HG02885 (cell line): ENCODE measurements around the gene EDNRA.
A peak's percentile ranks its signal among the peaks of the same experiment; 100 is the strongest.

ENCODE experiments used
- ATAC-seq: cut with Tn5 transposase; IDR thresholded peaks from one replicate; pipeline ENCODE4 v1.9.1; 2021; ENCODE audit warnings: mild to moderate bottlenecking; ENCODE audit not compliant: unreplicated experiment, poor library complexity

The EDNRA gene

GRCh38 chr4:147494301-147494700, 13.4 kb downstream of the EDNRA start:
- no peak for ATAC-seq

GRCh38 chr4:147496500-147496899, 15.6 kb downstream of the EDNRA start:
- no peak for ATAC-seq

- ATAC-seq: no peak
Observed at GRCh38 chr4:147498031-147498660, 17.2 kb downstream of the EDNRA start.

GRCh38 chr4:147508346-147508745, 27.4 kb downstream of the EDNRA start:
- no peak for ATAC-seq

GRCh38 chr4:147509386-147509785, 28.5 kb downstream of the EDNRA start:
- no peak for ATAC-seq

GRCh38 chr4:147510962-147511668, 30.2 kb downstream of the EDNRA start:
- no peak for ATAC-seq

- ATAC-seq: no peak
Observed at GRCh38 chr4:147513091-147513490, 32.2 kb downstream of the EDNRA start.

GRCh38 chr4:147513952-147514351, 33.1 kb downstream of the EDNRA start:
- ATAC-seq: no peak

GRCh38 chr4:147515220-147515936, 34.5 kb downstream of the EDNRA start:
- no peak for ATAC-seq

GRCh38 chr4:147516133-147516532, 35.2 kb downstream of the EDNRA start:
- no peak for ATAC-seq

- ATAC-seq: no peak
Observed at GRCh38 chr4:147518086-147518485, 37.2 kb downstream of the EDNRA start.

GRCh38 chr4:147518846-147519767, 38.2 kb downstream of the EDNRA start:
- peak; percentile 95 for ATAC-seq

- ATAC-seq: no peak
Observed at GRCh38 chr4:147524601-147525000, 43.7 kb downstream of the EDNRA start.

- no peak for ATAC-seq
Observed at GRCh38 chr4:147525494-147526271, 44.8 kb downstream of the EDNRA start.

GRCh38 chr4:147526272-147526654, 45.4 kb downstream of the EDNRA start:
- ATAC-seq: no peak

- no peak for ATAC-seq
Observed at GRCh38 chr4:147528054-147528453, 47.2 kb downstream of the EDNRA start.

- no peak for ATAC-seq
Observed at GRCh38 chr4:147530134-147530533, 49.2 kb downstream of the EDNRA start.

- no peak for ATAC-seq
Observed at GRCh38 chr4:147530723-147531122, 49.8 kb downstream of the EDNRA start.

GRCh38 chr4:147532896-147533295, 52.0 kb downstream of the EDNRA start:
- ATAC-seq: no peak

- no peak for ATAC-seq
Observed at GRCh38 chr4:147533331-147533730, 52.4 kb downstream of the EDNRA start.
